Aorta (tissue), 5 donors: Measurements from ENCODE around the gene ZNF521. TPM values are rescaled to one million over a fixed set of nuclear protein-coding genes. Genes with fewer than 3 reads are reported as not detected.

ENCODE experiments used
- ATAC-seq: fragments of 200-7000 bp; cut with Tn5 transposase; one replicate; pipeline ENCODE4 v1.9.1; 2022; ENCODE audit warnings: moderate library complexity; ENCODE audit not compliant: low FRiP score
- DNase-seq, 2 donors: peaks; one replicate each; pipeline ENCODE4 v3.0.0-alpha.2; 2020
- H3K27ac ChIP-seq, 2 donors: one replicate each; pipeline ENCODE4 v1.5.1; 2013; ENCODE audit warnings: low read length in 2 of 2, mild to moderate bottlenecking in 2 of 2, moderate library complexity in 2 of 2, control low read depth in 1 of 2, inconsistent platforms in 1 of 2, low read depth in 1 of 2
- H3K27me3 ChIP-seq, 2 donors: one replicate each; pipeline ENCODE4 v1.6.1; 2013; ENCODE audit warnings: control low read depth in 1 of 2, low read length in 1 of 2, mild to moderate bottlenecking in 1 of 2, moderate library complexity in 1 of 2; ENCODE audit not compliant: insufficient read depth in 2 of 2, control insufficient read depth in 1 of 2
- H3K36me3 ChIP-seq, 2 donors: one replicate each; pipeline ENCODE4 v1.6.1; 2013; ENCODE audit warnings: control low read depth in 1 of 2, low read length in 1 of 2, mild to moderate bottlenecking in 1 of 2; ENCODE audit not compliant: insufficient read depth in 2 of 2, control insufficient read depth in 1 of 2
- H3K4me1 ChIP-seq, 2 donors: one replicate each; pipeline ENCODE4 v1.6.1; 2013; ENCODE audit warnings: low read length in 2 of 2, control low read depth in 1 of 2, mild to moderate bottlenecking in 1 of 2, moderate library complexity in 1 of 2; ENCODE audit not compliant: insufficient read depth in 2 of 2, control insufficient read depth in 1 of 2
- H3K4me3 ChIP-seq, 2 donors: one replicate each; pipeline ENCODE4 v1.5.1; 2013; ENCODE audit warnings: low read length in 2 of 2, control low read depth in 1 of 2, mild to moderate bottlenecking in 1 of 2
- H3K9me3 ChIP-seq: one replicate; pipeline ENCODE4 v1.6.1; 2013; ENCODE audit warnings: mild to moderate bottlenecking, low read length; ENCODE audit not compliant: control insufficient read depth
- WGBS, 2 donors: extraction: QIAGEN DNeasy Blood & Tissue Kit; methylation state at CpG; one replicate each; pipeline ENCODE4 v1.1.7; 2013; 5-methylcytosine and 5-hydroxymethylcytosine counted together
- intact Hi-C, 2 donors: fragments of 100-400 bp; cut with DNase I; formaldehyde crosslinking; loops; one replicate each; pipeline versions ENCODE4 v1.14.2 to v1.15.0; 2022
- polyA plus RNA-seq, 2 donors: library from polyadenylated mRNA; stranded (reverse); fragments of 200-250 nt; gene quantifications; one replicate each; pipeline ENCODE4 v1.2.3, GENCODE V29; 2013
- total RNA-seq, 2 donors: library from RNA; stranded (reverse); fragmentation: NEBNext Ultra II Directional; extraction: Animal tissue kit (Norgen Biotek cat#: 25700); gene quantifications; one replicate each; pipeline ENCODE4 v1.2.1, GENCODE V29; 2021
- donor health status: healthy with polysubstance abuse.
- donor health status: Bipolar disorder and iron deficiency.
- donor health status: DM: no; HTN: no; CAD: no.
- donor health status: DM: no; HTN: no; CAD: no.
- donor health status: DM: yes; HTN: yes; CAD: no.

Gene ZNF521
- total and polyA plus RNA-seq, 4 donors, result 0.84 to 88.7 (median 14.6) TPM

GRCh38 chr18:25345081-25345866 lies 6.7 kb downstream of the ZNF521 start:
- H3K27me3 ChIP-seq, result no peaks in the 10 kb centered on the region
- no peaks in the 10 kb centered on the region for H3K4me1 ChIP-seq
- intact Hi-C loops, result no loop called here
- DNase-seq (no peak), ATAC-seq (no peak)
- WGBS, 2 donors, result 74 to 79% methylated on average over 8 of the region's 8 CpGs
- no peaks in the 10 kb centered on the region for H3K36me3 ChIP-seq
- H3K27ac ChIP-seq, result no peak overlapping the region
- H3K9me3 ChIP-seq, result no peaks in the 10 kb centered on the region
- H3K4me3 ChIP-seq, result no peak overlapping the region

DNA sequence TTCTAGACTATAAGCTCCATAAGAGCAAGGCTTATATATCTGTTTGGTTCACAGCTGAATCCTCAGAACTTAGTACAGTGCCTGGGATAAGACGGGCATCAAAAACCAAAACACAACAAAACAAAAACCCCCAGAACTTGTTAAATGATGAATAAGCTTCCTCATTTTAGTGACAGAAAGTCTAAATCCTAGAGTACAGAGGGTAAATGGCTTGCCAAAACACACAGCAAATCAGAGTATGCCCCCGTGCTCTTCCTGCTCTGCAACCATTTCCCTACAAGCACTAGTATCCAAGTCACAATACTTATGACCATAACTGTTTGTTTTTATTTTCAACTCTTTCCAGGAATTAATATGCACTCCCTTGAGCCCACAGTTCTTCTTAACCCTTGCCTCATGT lies 10.1 kb downstream of the ZNF521 start:
- no peaks in the 10 kb centered on the region for H3K9me3 ChIP-seq
- H3K36me3 ChIP-seq, result no peaks in the 10 kb centered on the region
- no peak overlapping the region for H3K27ac ChIP-seq
- 47% methylated on average over 2 of the region's 2 CpGs for WGBS, 2 donors
- intact Hi-C loops, result no loop called here
- H3K4me3 ChIP-seq, result no peak overlapping the region
- DNase-seq, result no peak
- no peak for ATAC-seq
- H3K4me1 ChIP-seq, result no peaks in the 10 kb centered on the region
- no peaks in the 10 kb centered on the region for H3K27me3 ChIP-seq

DNA sequence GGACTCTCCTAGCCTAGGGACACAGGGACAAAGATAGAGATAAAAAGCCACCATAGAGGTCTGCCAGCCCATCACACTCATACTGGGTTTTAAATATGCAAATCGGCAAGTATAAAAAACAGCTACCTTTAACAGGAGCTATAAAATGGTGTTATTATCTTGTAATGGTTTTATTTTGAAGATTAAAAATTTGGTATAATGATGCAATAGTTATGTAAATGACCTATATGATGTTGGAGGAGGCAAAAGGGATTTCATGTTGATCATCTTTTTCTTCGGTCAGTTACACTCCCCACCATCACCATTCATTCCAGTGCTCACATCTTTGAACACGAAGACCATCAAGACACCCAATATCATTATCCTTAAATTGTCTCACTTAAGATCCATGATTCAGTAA lies 11.2 kb downstream of the ZNF521 start:
- Histone ChIP-seq H3K27me3 (no peaks in the 10 kb centered on the region), H3K4me1 (no peaks in the 10 kb centered on the region), H3K9me3 (no peaks in the 10 kb centered on the region), H3K4me3 (no peak overlapping the region), H3K36me3 (no peaks in the 10 kb centered on the region), H3K27ac (no peak overlapping the region)
- ATAC-seq (no peak), DNase-seq (no peak)
- WGBS, 2 donors, result 80 to 98% methylated on average over 3 of the region's 3 CpGs
- intact Hi-C loops, result no loop called here

GRCh38 chr18:25335676-25336075 lies 16.3 kb downstream of the ZNF521 start:
- intact Hi-C loops, result no loop called here
- DNase-seq (no peak), ATAC-seq (no peak)
- WGBS, 2 donors, result 94% methylated on average over 6 of the region's 6 CpGs
- Histone ChIP-seq H3K4me1 (no peaks in the 10 kb centered on the region), H3K4me3 (no peak overlapping the region), H3K9me3 (no peaks in the 10 kb centered on the region), H3K27ac (no peak overlapping the region), H3K27me3 (no peaks in the 10 kb centered on the region), H3K36me3 (no peaks in the 10 kb centered on the region)

- Histone ChIP-seq H3K9me3 (no peaks in the 10 kb centered on the region), H3K4me1 (no peaks in the 10 kb centered on the region), H3K4me3 (no peak overlapping the region), H3K27me3 (no peaks in the 10 kb centered on the region), H3K36me3 (no peaks in the 10 kb centered on the region), H3K27ac (no peak overlapping the region)
- ATAC-seq, result no peak
- DNase-seq, result no peak
- WGBS, 2 donors, result 84 to 85% methylated on average over 3 of the region's 3 CpGs
- intact Hi-C loops, result no loop called here
Measured at GRCh38 chr18:25335062-25335461, 16.9 kb downstream of the ZNF521 start.

DNA sequence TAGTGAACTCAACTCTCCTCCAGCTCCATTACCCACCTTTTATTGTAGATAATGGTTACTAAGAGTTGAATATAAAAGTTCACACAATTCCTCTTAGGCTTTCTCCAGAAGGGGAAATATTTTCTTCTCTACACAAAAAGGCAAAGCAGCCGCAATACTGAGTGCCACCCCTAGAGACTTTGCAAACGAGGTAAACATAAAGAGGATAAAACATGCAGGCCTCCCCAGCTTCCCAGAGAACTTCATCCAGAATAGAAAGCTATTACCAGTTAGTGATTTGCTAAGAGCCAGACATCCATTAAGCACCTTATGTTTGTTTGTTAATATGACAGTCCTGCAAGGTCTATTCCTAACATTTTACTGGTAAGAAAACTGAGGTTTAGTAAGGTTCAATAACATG lies 17.4 kb downstream of the ZNF521 start:
- no peak for ATAC-seq
- no peak overlapping the region for H3K27ac ChIP-seq
- no peak for DNase-seq
- H3K9me3 ChIP-seq, result no peaks in the 10 kb centered on the region
- H3K27me3 ChIP-seq, result no peaks in the 10 kb centered on the region
- H3K36me3 ChIP-seq, result no peaks in the 10 kb centered on the region
- intact Hi-C loops, result no loop called here
- H3K4me3 ChIP-seq, result no peak overlapping the region
- no peaks in the 10 kb centered on the region for H3K4me1 ChIP-seq
- WGBS, 2 donors, result 76 to 83% methylated on average over 2 of the region's 2 CpGs

- DNase-seq (no peak), ATAC-seq (no peak)
- Histone ChIP-seq H3K27ac (no peak overlapping the region), H3K9me3 (no peaks in the 10 kb centered on the region), H3K27me3 (no peaks in the 10 kb centered on the region), H3K36me3 (no peaks in the 10 kb centered on the region), H3K4me1 (no peaks in the 10 kb centered on the region), H3K4me3 (no peak overlapping the region)
- intact Hi-C loops, result no loop called here
Measured at GRCh38 chr18:25332002-25332401, 20.0 kb downstream of the ZNF521 start.

GRCh38 chr18:25329783-25330182 lies 22.2 kb downstream of the ZNF521 start:
- Histone ChIP-seq H3K27me3 (no peaks in the 10 kb centered on the region), H3K36me3 (no peaks in the 10 kb centered on the region), H3K9me3 (no peaks in the 10 kb centered on the region), H3K4me3 (no peak overlapping the region), H3K4me1 (peaks cover 0 to 3% of the 10 kb centered on the region in 2 donors), H3K27ac (no peak overlapping the region)
- DNase-seq (no peak), ATAC-seq (no peak)
- WGBS, 2 donors, result 69 to 85% methylated on average over 1 of the region's 1 CpG
- intact Hi-C loops, result no loop called here

- intact Hi-C loops, result no loop called here
- WGBS, 2 donors, result 46 to 62% methylated on average over 9 of the region's 9 CpGs
- Histone ChIP-seq H3K27me3 (no peaks in the 10 kb centered on the region), H3K4me3 (no peak overlapping the region), H3K27ac (no peak overlapping the region), H3K9me3 (no peaks in the 10 kb centered on the region), H3K36me3 (no peaks in the 10 kb centered on the region), H3K4me1 (peaks cover 0 to 3% of the 10 kb centered on the region in 2 donors)
- no peak for DNase-seq
- ATAC-seq, result no peak
Measured at GRCh38 chr18:25327584-25327983, 24.4 kb downstream of the ZNF521 start.
